Measurements from ENCODE around the gene SLC38A1.
"Not testable (repeated sequence)": the region's sequence is repeated elsewhere in the genome, so short reads cannot be mapped to it uniquely, and the experiment has no call there.

DNA sequence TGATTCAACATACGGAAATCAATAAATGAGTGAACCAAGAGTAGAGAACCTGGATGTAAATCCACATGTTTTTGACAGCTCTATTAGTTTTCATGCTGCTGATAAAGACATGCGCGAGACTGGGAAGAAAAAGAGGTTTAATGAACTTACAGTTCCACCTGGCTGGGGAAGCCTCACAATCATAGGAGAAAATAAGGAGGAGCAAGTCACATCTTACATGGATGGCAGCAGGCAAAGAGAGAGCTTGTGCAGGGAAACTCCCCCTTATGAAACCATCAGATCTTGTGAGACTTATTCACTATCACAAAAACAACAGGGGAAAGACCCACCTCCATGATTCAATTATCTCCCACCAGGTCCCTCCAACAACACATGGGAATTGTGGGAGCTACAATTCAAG lies 23.1 kb upstream of the SLC38A1 start:
- TF ChIP-seq TAF1 (IDR thresholded peaks at IDR 0.05; ENCODE audit: low read depth, low read length); POLR2A (IDR thresholded peaks at IDR 0.05; ENCODE audit: low read depth, low read length); POLR2AphosphoS5 (IDR thresholded peaks at IDR 0.05; ENCODE audit: low read depth, low read length); PAX5 (IDR thresholded peaks at IDR 0.05; ENCODE audit: insufficient read depth, low read length, severe bottlenecking); SPI1 (IDR thresholded peaks at IDR 0.05; ENCODE audit: low read depth, low read length): not testable (repeated sequence)
